DOHH2 (cell line): ENCODE results near the gene ANLN.
"Not testable (repeated sequence)": the region's sequence is repeated elsewhere in the genome, so short reads cannot be mapped to it uniquely, and the experiment has no call there.

Experiments
- H3F3A ChIP-seq: fragments of 200-600 bp; sonication (generic), shearing (Covaris generic); 2 replicates; pipeline ENCODE4 v1.6.0; 2016; ENCODE audit warnings: antibody characterized with exemption, mild to moderate bottlenecking; ENCODE audit not compliant: control insufficient read depth, insufficient read depth
- H3K27ac ChIP-seq: fragments of 200-600 bp; sonication (generic); 2 replicates; pipeline ENCODE4 v1.5.1; 2014; ENCODE audit warnings: low read depth, mild to moderate bottlenecking, low read length, moderate library complexity
- H3K27me3 ChIP-seq: fragments of 200-600 bp; sonication (generic); 2 replicates; pipeline ENCODE4 v1.6.1; 2014; ENCODE audit warnings: mild to moderate bottlenecking, low read length, mixed read lengths; ENCODE audit not compliant: control insufficient read depth
- H3K36me3 ChIP-seq: fragments of 200-600 bp; sonication (generic); 2 replicates; pipeline ENCODE4 v1.6.1; 2014; ENCODE audit warnings: mild to moderate bottlenecking, low read length, moderate library complexity, mixed read lengths; ENCODE audit not compliant: control insufficient read depth
- H3K4me1 ChIP-seq: fragments of 200-600 bp; sonication (generic); 2 replicates; pipeline ENCODE4 v1.6.1; 2014; ENCODE audit warnings: mild to moderate bottlenecking, low read length, mixed read lengths; ENCODE audit not compliant: control insufficient read depth
- H3K4me2 ChIP-seq: fragments of 200-600 bp; sonication (generic); 2 replicates; pipeline ENCODE4 v1.6.0; 2014; ENCODE audit warnings: mild to moderate bottlenecking, low read length, moderate library complexity
- H3K4me3 ChIP-seq: fragments of 200-600 bp; sonication (generic); 2 replicates; pipeline ENCODE4 v1.5.1; 2014; ENCODE audit warnings: mild to moderate bottlenecking, low read length, mixed read lengths
- H3K79me2 ChIP-seq: fragments of 200-600 bp; sonication (generic); 2 replicates; pipeline ENCODE4 v1.6.1; 2014; ENCODE audit warnings: mild to moderate bottlenecking, low read length, mixed read lengths; ENCODE audit not compliant: control insufficient read depth
- H3K9me2 ChIP-seq: fragments of 200-600 bp; sonication (generic); replicated peaks from 2 replicates; pipeline ENCODE4 v1.6.1; 2014; ENCODE audit warnings: mild to moderate bottlenecking, low read length, mixed read lengths; ENCODE audit not compliant: control insufficient read depth
- H3K9me3 ChIP-seq: fragments of 200-600 bp; sonication (generic); 2 replicates; pipeline ENCODE4 v1.6.1; 2014; ENCODE audit warnings: antibody characterized with exemption, low read length, mixed read lengths; ENCODE audit not compliant: control insufficient read depth, insufficient read depth
- H4K20me1 ChIP-seq: fragments of 200-600 bp; sonication (generic); 2 replicates; pipeline ENCODE4 v1.6.0; 2014; ENCODE audit warnings: low read depth, mild to moderate bottlenecking, antibody characterized with exemption, low read length, moderate library complexity; ENCODE audit not compliant: control insufficient read depth, insufficient read depth
- EZH2phosphoT487 ChIP-seq: fragments of 200-600 bp; sonication (generic); IDR thresholded peaks from 2 replicates; pipeline ENCODE4 v1.6.1; 2017; ENCODE audit warnings: borderline replicate concordance, mild to moderate bottlenecking, antibody characterized with exemption, low read length, moderate library complexity, mixed read lengths
- TF ChIP-seq, protein P1 (sequence below): fragments of 200-600 bp; sonication (generic); IDR thresholded peaks from one replicate; pipeline ENCODE4 v1.5.1; 2014; ENCODE audit warnings: antibody characterized with exemption, mild to moderate bottlenecking, low read depth, low read length; ENCODE audit not compliant: poor library complexity, severe bottlenecking

Gene ANLN

DNA sequence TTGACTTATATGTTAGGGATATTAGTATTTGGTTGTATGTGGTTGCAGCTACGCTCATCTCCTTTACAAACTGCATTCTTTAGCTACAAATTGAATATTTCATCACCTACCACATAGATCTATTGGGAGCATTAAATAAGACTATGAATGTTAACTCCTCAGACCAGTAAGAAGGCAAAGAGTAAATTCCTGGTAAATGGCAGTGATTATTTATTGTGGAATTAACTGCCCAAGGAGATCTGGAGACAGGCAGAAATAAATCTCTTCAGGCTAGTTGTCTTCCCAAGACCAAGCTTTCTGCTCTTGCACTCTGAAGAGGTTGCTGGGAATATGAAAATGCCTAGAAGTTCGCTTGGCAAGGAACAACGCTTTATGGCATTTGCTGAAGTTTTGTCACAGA is 74.6 kb downstream of the ANLN start:
- peaks cover 13% of the 10 kb centered on the region for H3K27me3 ChIP-seq
- no peaks in the 10 kb centered on the region for H3K4me1 ChIP-seq
- TF ChIP-seq EZH2phosphoT487, result no peak
- TF ChIP-seq, protein P1, sequence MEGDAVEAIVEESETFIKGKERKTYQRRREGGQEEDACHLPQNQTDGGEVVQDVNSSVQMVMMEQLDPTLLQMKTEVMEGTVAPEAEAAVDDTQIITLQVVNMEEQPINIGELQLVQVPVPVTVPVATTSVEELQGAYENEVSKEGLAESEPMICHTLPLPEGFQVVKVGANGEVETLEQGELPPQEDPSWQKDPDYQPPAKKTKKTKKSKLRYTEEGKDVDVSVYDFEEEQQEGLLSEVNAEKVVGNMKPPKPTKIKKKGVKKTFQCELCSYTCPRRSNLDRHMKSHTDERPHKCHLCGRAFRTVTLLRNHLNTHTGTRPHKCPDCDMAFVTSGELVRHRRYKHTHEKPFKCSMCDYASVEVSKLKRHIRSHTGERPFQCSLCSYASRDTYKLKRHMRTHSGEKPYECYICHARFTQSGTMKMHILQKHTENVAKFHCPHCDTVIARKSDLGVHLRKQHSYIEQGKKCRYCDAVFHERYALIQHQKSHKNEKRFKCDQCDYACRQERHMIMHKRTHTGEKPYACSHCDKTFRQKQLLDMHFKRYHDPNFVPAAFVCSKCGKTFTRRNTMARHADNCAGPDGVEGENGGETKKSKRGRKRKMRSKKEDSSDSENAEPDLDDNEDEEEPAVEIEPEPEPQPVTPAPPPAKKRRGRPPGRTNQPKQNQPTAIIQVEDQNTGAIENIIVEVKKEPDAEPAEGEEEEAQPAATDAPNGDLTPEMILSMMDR, result no peak
- no peak overlapping the region for H3K27ac ChIP-seq
- no peak overlapping the region for H3K4me2 ChIP-seq
- no peaks in the 10 kb centered on the region for H3K36me3 ChIP-seq
- no peaks in the 10 kb centered on the region for H4K20me1 ChIP-seq
- no peaks in the 10 kb centered on the region for H3K9me3 ChIP-seq
- no peaks in the 10 kb centered on the region for H3K79me2 ChIP-seq
- H3K4me3 ChIP-seq, result no peak overlapping the region
- no peaks in the 10 kb centered on the region for H3K9me2 ChIP-seq
- no peaks in the 10 kb centered on the region for H3F3A ChIP-seq

DNA sequence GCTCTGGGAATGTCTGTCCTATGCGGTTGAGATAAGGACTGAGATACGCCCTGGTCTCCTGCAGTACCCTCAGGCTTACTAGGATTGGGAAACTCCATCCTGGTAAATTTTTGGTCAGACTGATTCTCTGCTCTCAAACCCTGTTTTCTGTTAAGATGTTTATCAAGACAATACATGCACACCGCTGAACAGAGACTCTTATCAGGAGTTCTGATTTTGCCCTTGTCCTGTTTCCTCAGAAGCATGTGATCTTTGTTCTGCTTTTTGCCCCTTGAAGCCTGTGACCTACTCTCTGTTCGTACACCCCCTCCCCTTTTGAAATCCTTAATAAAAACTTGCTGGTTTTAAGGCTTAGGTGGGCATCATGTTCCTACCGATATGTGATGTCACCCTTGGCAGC is 76.3 kb downstream of the ANLN start:
- not testable (repeated sequence) for H3K4me1 ChIP-seq, H3K4me3 ChIP-seq, H3K36me3 ChIP-seq, H3K4me2 ChIP-seq, H3K27ac ChIP-seq, H3K27me3 ChIP-seq, H3K79me2 ChIP-seq, H3F3A ChIP-seq, H3K9me2 ChIP-seq, H3K9me3 ChIP-seq, H4K20me1 ChIP-seq

DNA sequence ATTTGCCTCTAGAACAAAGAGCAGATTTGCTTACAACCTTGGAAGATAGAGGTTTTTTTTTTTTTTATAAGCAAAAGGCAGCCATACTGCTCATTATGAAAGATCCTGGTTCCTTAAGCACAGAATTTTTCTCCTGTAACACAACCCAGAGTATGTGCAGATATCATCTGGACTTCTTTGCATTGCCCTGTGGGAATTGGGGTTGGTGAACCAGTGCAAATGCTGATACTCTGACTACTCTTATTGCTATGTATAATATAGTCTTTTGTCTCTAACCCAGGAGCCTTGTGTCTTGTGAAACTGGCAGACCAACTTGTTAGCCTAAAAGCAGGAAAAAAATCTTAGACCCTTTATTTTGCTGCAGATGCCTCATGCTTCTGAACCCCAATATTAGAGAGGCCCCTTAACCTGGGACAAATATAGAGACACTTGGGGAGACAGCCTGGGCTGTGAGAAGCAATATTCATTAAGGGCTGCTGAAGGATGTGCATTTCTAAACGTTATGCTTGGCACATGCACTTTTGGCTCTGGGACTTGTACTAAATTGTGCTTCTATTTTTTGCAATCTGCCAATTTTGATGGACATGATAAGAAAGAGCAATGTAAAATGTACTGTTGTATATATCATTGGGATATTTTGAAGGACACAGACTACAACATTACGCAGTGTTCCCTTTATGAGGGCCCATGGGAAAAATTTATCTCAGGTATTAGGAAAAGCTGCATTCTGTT is 78.9 kb downstream of the ANLN start:
- no peaks in the 10 kb centered on the region for H3K9me3 ChIP-seq
- no peaks in the 10 kb centered on the region for H3K9me2 ChIP-seq
- TF ChIP-seq, protein P1, result no peak
- no peak for TF ChIP-seq EZH2phosphoT487
- H3K27me3 ChIP-seq, result peaks cover 5% of the 10 kb centered on the region; the same call in 1 of the 2 replicates
- no peaks in the 10 kb centered on the region for H4K20me1 ChIP-seq
- H3K36me3 ChIP-seq, result no peaks in the 10 kb centered on the region
- no peak overlapping the region for H3K27ac ChIP-seq
- H3F3A ChIP-seq, result no peaks in the 10 kb centered on the region
- H3K4me1 ChIP-seq, result no peaks in the 10 kb centered on the region
- no peak overlapping the region for H3K4me3 ChIP-seq
- H3K4me2 ChIP-seq, result no peak overlapping the region
- no peaks in the 10 kb centered on the region for H3K79me2 ChIP-seq

DNA sequence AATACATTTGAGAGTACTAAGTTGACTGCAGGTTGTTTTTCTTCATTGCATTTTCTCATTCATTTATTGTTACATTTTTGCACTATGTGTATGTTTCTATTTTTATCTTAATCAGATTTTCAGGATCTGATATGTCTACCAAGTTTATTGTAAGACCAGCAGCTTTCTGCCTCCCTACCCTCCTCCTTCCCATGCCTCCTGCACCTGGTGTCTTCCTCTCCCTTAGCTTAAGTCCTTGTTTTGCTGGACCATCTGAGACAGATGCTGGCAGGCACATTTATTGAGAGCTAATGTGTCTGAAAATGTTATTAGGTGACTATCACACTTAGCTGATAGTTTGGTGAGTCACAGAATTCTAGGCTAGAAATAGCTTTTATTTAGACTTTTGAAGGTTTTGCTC is 79.6 kb downstream of the ANLN start:
- no peaks in the 10 kb centered on the region for H3K9me2 ChIP-seq

More for the DNA sequence above, 79.6 kb downstream of the ANLN start:
- Histone ChIP-seq H3F3A (no peaks in the 10 kb centered on the region), H3K27ac (no peak overlapping the region), H4K20me1 (no peaks in the 10 kb centered on the region), H3K4me2 (no peak overlapping the region), H3K9me3 (no peaks in the 10 kb centered on the region), H3K36me3 (no peaks in the 10 kb centered on the region), H3K27me3 (peaks cover 2% of the 10 kb centered on the region; the same call in 1 of the 2 replicates), H3K4me1 (no peaks in the 10 kb centered on the region), H3K4me3 (no peak overlapping the region), H3K79me2 (no peaks in the 10 kb centered on the region)
- no peak for TF ChIP-seq EZH2phosphoT487
- TF ChIP-seq, protein P1, result no peak
